Measurements from ENCODE around the gene CCDC171. TPM values are rescaled to one million over a fixed set of nuclear protein-coding genes. Genes with fewer than 3 reads are reported as not detected.

Gene CCDC171
- total and polyA plus RNA-seq, 2 of the 13 experiments (the other 11 are each of a cell fraction or from before 2014, with no cell fraction given): 0.95 to 2.5 TPM

DNA sequence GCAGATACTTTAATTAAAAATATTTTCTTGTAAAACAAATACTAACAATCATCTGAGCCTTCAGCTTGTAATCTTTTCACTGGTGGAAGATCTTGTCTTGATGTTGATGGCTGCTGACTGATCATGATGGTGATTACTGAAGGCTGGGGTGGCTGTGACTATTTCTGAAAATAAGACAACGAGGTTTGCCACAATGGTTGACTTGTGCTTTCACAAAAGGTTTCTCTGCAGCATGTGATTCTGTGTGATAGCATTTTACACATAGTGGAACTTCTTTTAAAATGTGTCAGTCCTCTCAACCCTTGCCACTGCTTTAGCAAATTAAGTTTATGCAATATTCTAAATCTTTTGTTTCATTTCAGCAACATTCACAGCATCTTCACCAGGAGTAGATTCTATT is 461.0 kb downstream of the CCDC171 start:
- Histone ChIP-seq H3K36me3 (replicated peaks in 1 of 2; ENCODE audit: control insufficient read depth in 1 of 2, insufficient read depth in 2 of 2, low read length in 2 of 2) (no peaks in the 10 kb centered on the region), H3K79me2 (ENCODE audit: insufficient read depth, low read length) (no peaks in the 10 kb centered on the region), H3K27ac (ENCODE audit: extremely low read length, insufficient read depth, low read length) (no peak overlapping the region), H3K4me3 (replicated peaks in 1 of 3; ENCODE audit: insufficient read depth in 1 of 3, low read depth in 2 of 3, low read length in 3 of 3) (no peak overlapping the region), H3K4me2 (ENCODE audit: low read depth, low read length) (no peak overlapping the region), H3K4me1 (ENCODE audit: insufficient read depth, low read length) (no peaks in the 10 kb centered on the region), H2AFZ (ENCODE audit: low read length) (no peak overlapping the region), H3K27me3 (ENCODE audit: control insufficient read depth in 1 of 2, insufficient read depth in 2 of 2, low read length in 2 of 2) (no peaks in the 10 kb centered on the region), H4K20me1 (ENCODE audit: insufficient read depth, low read length) (no peaks in the 10 kb centered on the region), H3K9ac (ENCODE audit: insufficient read depth, low read depth, low read length) (no peak overlapping the region), H3K9me3 (ENCODE audit: low read length) (peaks cover 7% of the 10 kb centered on the region)
- no peak for TF ChIP-seq ATRX (CRISPR knock-in tag; IDR thresholded peaks at IDR 0.05; ENCODE audit: borderline replicate concordance)
- TF ChIP-seq GABPA (IDR thresholded peaks at IDR 0.05; ENCODE audit: low read depth, low read length): no peak
- no peak for TF ChIP-seq GABPA (CRISPR knock-in tag; IDR thresholded peaks at IDR 0.05; ENCODE audit: low read depth)
- TF ChIP-seq ZNF382 (CRISPR knock-in tag; IDR thresholded peaks at IDR 0.05; ENCODE audit: borderline replicate concordance): no peak
- TF ChIP-seq ZNF225 (CRISPR knock-in tag; IDR thresholded peaks at IDR 0.05): no peak
- TF ChIP-seq, protein P1, sequence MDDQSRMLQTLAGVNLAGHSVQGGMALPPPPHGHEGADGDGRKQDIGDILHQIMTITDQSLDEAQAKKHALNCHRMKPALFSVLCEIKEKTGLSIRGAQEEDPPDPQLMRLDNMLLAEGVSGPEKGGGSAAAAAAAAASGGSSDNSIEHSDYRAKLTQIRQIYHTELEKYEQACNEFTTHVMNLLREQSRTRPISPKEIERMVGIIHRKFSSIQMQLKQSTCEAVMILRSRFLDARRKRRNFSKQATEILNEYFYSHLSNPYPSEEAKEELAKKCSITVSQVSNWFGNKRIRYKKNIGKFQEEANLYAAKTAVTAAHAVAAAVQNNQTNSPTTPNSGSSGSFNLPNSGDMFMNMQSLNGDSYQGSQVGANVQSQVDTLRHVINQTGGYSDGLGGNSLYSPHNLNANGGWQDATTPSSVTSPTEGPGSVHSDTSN (CRISPR knock-in tag; IDR thresholded peaks at IDR 0.05; ENCODE audit: borderline replicate concordance): no peak
- TF ChIP-seq MBD4 (IDR thresholded peaks at IDR 0.05; ENCODE audit: borderline replicate concordance, low read length): no peak
- TF ChIP-seq U2AF1 (optimal IDR thresholded peaks at IDR 0.05; ENCODE audit: low read depth, low read length): no peak
- no peak for TF ChIP-seq ZBTB1 (CRISPR knock-in tag; IDR thresholded peaks at IDR 0.05; ENCODE audit: borderline replicate concordance)
- no peak for TF ChIP-seq ATM (IDR thresholded peaks at IDR 0.05; ENCODE audit: borderline replicate concordance)
- TF ChIP-seq MTF1 (CRISPR knock-in tag; IDR thresholded peaks at IDR 0.05): no peak
- no peak for DNase-seq (ENCODE audit: low spot score)
- no peak for FAIRE-seq
- intact Hi-C loops (cut with micrococcal nuclease; ENCODE audit: unreplicated experiment): no loop called here
- CTCF ChIA-PET (ENCODE audit: low intra/inter-chr PET ratio, low total read pairs): no interaction called here
- POLR2A ChIA-PET: no interaction called here
- no TSS peak for BruUV-seq (replicated peaks)
- no peak for ATAC-seq
- 0% methylated on average over 1 of the region's 1 CpG for WGBS (ENCODE audit: low lambda C conversion rate)
- in situ Hi-C loops (cut with HindIII; ENCODE audit: extremely low pct_ligation_motif_present, low pct_unique_long_range_greater_than_20kb): no loop called here

Measured in HepG2 (cell line).